ENCODE measurements around the gene PSORS1C2.

- TF ChIP-seq EZH2 (IDR thresholded peaks at IDR 0.05; ENCODE audit: borderline replicate concordance) (no peak), CTCF (IDR thresholded peaks at IDR 0.05; ENCODE audit: poor library complexity) (no peak)
Measured at GRCh38 chr6:31140643-31141042, 1.8 kb upstream of the PSORS1C2 start.

Measured in hepatocyte (in vitro differentiated cells).